HT1080 (cell line): ENCODE results near the gene TECPR2. TPM values are rescaled to one million over a fixed set of nuclear protein-coding genes. Genes with fewer than 3 reads are reported as not detected.

ENCODE experiments used
- DNase-seq: peaks from one replicate; pipeline ENCODE4 v3.0.0-alpha.2; 2015; ENCODE audit warnings: low read depth
- total RNA-seq: library from RNA; depleted of rRNA; stranded (reverse); fragments of >200 nt; shearing (Covaris generic); gene quantifications from 2 replicates; pipeline ENCODE4 v1.2.3, GENCODE V29; 2014

Gene TECPR2
- total RNA-seq, 1 experiment from 2014 or later, result 9.0 TPM

GRCh38 chr14:102464846-102465341 is 102.2 kb downstream of the TECPR2 start:
- DNase-seq, result no peak

- DNase-seq, result no peak
Measured at GRCh38 chr14:102469261-102469660, 106.5 kb downstream of the TECPR2 start.

- no peak for DNase-seq
Measured at GRCh38 chr14:102471921-102472790, 109.4 kb downstream of the TECPR2 start.

GRCh38 chr14:102472791-102473150 is 110.0 kb downstream of the TECPR2 start:
- DNase-seq, result no peak

- no peak for DNase-seq
Measured at GRCh38 chr14:102473559-102473958, 110.8 kb downstream of the TECPR2 start.

- no peak for DNase-seq
Measured at GRCh38 chr14:102474934-102475333, 112.2 kb downstream of the TECPR2 start.

- DNase-seq, result no peak
Measured at GRCh38 chr14:102479107-102479506, 116.4 kb downstream of the TECPR2 start.

GRCh38 chr14:102479777-102480176 is 117.0 kb downstream of the TECPR2 start:
- DNase-seq, result no peak

- DNase-seq, result no peak
Measured at GRCh38 chr14:102481371-102481770, 118.6 kb downstream of the TECPR2 start.

- DNase-seq, result peak; percentile 88
Measured at GRCh38 chr14:102481791-102482238, 119.1 kb downstream of the TECPR2 start.

- DNase-seq, result no peak
Measured at GRCh38 chr14:102484316-102484715, 121.6 kb downstream of the TECPR2 start.

GRCh38 chr14:102485693-102486512 is 123.2 kb downstream of the TECPR2 start:
- no peak for DNase-seq

- DNase-seq, result no peak
Measured at GRCh38 chr14:102486513-102487203, 123.9 kb downstream of the TECPR2 start.

GRCh38 chr14:102487204-102487577 is 124.5 kb downstream of the TECPR2 start:
- DNase-seq, result no peak

GRCh38 chr14:102490456-102490855 is 127.7 kb downstream of the TECPR2 start:
- no peak for DNase-seq

- DNase-seq, result no peak
Measured at GRCh38 chr14:102491366-102491765, 128.6 kb downstream of the TECPR2 start.

GRCh38 chr14:102491786-102492530 is 129.2 kb downstream of the TECPR2 start:
- DNase-seq, result no peak

GRCh38 chr14:102492531-102492910 is 129.8 kb downstream of the TECPR2 start:
- DNase-seq, result no peak

GRCh38 chr14:102493096-102493495 is 130.4 kb downstream of the TECPR2 start:
- DNase-seq, result no peak

GRCh38 chr14:102493585-102493984 is 130.8 kb downstream of the TECPR2 start:
- DNase-seq, result no peak
